Fibroblast of lung (primary cell): ENCODE data around the gene PRR15.

Source experiments
- EZH2 ChIP-seq: IDR thresholded peaks from 2 replicates; pipeline ENCODE4 v1.5.1; 2012; ENCODE audit warnings: low read length, control low read depth, mild to moderate bottlenecking; ENCODE audit errors: missing control alignments
- TF ChIP-seq, protein P1 (sequence below), 2 donors: IDR thresholded peaks in 1 of 2; conservative IDR thresholded peaks in 1 of 2; 1 replicate in 1 of 2; 2 replicates in 1 of 2; pipeline ENCODE4 v1.5.1; 2011 to 2012; ENCODE audit warnings: low read length in 2 of 2, control low read depth in 1 of 2, inconsistent platforms in 1 of 2, low read depth in 1 of 2, mild to moderate bottlenecking in 1 of 2

DNA sequence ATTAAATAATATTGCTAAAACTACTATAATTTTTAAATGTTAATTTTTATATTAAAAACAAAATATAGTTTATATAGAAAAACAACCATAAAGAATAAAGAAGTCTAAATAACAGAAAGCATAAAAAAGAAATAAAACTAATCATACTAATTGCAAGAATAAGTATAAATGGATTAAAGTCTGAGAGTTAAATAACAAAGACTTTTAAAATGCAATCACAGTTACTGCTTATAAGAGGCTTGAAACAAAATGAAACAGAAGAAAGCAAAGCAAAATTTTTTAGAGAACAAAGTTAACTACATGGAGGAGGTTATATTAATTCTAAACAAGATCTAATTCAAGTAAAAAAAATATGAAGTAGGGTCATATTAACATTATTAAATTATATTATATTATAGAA is 41.1 kb downstream of the PRR15 start:
- TF ChIP-seq, protein P1, sequence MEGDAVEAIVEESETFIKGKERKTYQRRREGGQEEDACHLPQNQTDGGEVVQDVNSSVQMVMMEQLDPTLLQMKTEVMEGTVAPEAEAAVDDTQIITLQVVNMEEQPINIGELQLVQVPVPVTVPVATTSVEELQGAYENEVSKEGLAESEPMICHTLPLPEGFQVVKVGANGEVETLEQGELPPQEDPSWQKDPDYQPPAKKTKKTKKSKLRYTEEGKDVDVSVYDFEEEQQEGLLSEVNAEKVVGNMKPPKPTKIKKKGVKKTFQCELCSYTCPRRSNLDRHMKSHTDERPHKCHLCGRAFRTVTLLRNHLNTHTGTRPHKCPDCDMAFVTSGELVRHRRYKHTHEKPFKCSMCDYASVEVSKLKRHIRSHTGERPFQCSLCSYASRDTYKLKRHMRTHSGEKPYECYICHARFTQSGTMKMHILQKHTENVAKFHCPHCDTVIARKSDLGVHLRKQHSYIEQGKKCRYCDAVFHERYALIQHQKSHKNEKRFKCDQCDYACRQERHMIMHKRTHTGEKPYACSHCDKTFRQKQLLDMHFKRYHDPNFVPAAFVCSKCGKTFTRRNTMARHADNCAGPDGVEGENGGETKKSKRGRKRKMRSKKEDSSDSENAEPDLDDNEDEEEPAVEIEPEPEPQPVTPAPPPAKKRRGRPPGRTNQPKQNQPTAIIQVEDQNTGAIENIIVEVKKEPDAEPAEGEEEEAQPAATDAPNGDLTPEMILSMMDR (conservative IDR thresholded peaks at IDR 0.05 in 1 of 2, IDR thresholded peaks at IDR 0.05 in 1 of 2; ENCODE audit: low read depth in 1 of 2, low read length in 2 of 2), result no peak
- TF ChIP-seq EZH2, result no peak
